ENCODE data around the gene BZW2. TPM values are rescaled to one million over a fixed set of nuclear protein-coding genes. Genes with fewer than 3 reads are reported as not detected.

Gene BZW2
- total and polyA plus RNA-seq, 2 donors (not counting 1 experiment from before 2014, with no cell fraction given) = 18.4 to 20.6 TPM

DNA sequence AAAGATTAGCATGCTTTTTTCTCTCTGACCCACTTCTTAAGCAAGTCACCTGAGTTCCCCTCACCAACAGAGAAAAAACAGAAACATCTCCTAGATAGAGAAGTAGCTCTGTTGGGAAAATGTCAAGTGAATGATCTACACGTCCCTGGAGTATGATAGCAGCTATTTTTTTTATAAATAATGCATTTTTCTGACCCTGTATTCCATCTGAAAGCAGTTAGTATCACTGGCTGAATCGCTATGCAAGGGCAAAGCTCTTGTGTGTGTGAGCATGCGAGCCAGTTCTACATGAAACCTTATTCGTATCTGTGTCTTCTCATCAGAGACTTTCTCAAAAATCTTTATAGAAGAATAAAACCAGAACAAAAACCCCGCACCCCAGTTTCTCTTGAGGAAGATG, 8.6 kb upstream of the BZW2 start:
- intact Hi-C loops (cut with micrococcal nuclease) = no loop called here
- Histone ChIP-seq H3K79me2 (ENCODE audit: control insufficient read depth, insufficient read depth, low read length) (peaks cover 5% of the 10 kb centered on the region), H3K36me3 (replicated peaks in 1 of 2; ENCODE audit: control extremely low read depth in 1 of 2, control insufficient read depth in 1 of 2, extremely low read depth in 1 of 2, insufficient read depth in 2 of 2, low read length in 1 of 2) (peaks cover 1 to 6% of the 10 kb centered on the region in 2 experiments), H3K4me1 (ENCODE audit: control insufficient read depth in 2 of 2, insufficient read depth in 2 of 2, low read length in 2 of 2) (no peaks in the 10 kb centered on the region), H2AFZ (ENCODE audit: insufficient read depth, low read depth, low read length, poor library complexity, severe bottlenecking) (no peak overlapping the region), H3K4me2 (replicated peaks; ENCODE audit: low read depth, low read length, poor library complexity, severe bottlenecking) (no peak overlapping the region), H3K9me3 (ENCODE audit: control extremely low read depth in 1 of 3, control insufficient read depth in 2 of 3, insufficient read depth in 1 of 3, low read length in 2 of 3) (no peaks in the 10 kb centered on the region), H3K9ac (ENCODE audit: low read length) (no peak overlapping the region), H4K20me1 (ENCODE audit: control insufficient read depth, insufficient read depth, low read length, poor library complexity, severe bottlenecking) (no peaks in the 10 kb centered on the region), H3K27ac (ENCODE audit: low read length in 2 of 2) (no peak overlapping the region), H3K27me3 (replicated peaks in 1 of 4; ENCODE audit: control extremely low read depth in 1 of 4, control insufficient read depth in 3 of 4, insufficient read depth in 4 of 4, low read length in 3 of 4) (no peaks in the 10 kb centered on the region), H3K4me3 (ENCODE audit: control extremely low read depth in 1 of 5, extremely low read depth in 1 of 5, insufficient read depth in 1 of 5, low read depth in 2 of 5, low read length in 4 of 5) (no peak overlapping the region)
- Mint-ChIP-seq H3K4me1 (peaks cover 7% of the 10 kb centered on the region), H3K9me3 (ENCODE audit: insufficient read depth) (no peaks in the 10 kb centered on the region), H3K4me3 (no peak overlapping the region), H3K27me3 (no peaks in the 10 kb centered on the region), H3K27ac (no peak overlapping the region)
- ChIA-PET POLR2A (no interaction called here), CTCF (no interaction called here)
- 100% methylated on average over 2 of the region's 5 CpGs for WGBS (ENCODE audit: insufficient coverage)
- TF ChIP-seq, protein P1, sequence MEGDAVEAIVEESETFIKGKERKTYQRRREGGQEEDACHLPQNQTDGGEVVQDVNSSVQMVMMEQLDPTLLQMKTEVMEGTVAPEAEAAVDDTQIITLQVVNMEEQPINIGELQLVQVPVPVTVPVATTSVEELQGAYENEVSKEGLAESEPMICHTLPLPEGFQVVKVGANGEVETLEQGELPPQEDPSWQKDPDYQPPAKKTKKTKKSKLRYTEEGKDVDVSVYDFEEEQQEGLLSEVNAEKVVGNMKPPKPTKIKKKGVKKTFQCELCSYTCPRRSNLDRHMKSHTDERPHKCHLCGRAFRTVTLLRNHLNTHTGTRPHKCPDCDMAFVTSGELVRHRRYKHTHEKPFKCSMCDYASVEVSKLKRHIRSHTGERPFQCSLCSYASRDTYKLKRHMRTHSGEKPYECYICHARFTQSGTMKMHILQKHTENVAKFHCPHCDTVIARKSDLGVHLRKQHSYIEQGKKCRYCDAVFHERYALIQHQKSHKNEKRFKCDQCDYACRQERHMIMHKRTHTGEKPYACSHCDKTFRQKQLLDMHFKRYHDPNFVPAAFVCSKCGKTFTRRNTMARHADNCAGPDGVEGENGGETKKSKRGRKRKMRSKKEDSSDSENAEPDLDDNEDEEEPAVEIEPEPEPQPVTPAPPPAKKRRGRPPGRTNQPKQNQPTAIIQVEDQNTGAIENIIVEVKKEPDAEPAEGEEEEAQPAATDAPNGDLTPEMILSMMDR (IDR thresholded peaks at IDR 0.05) = no peak
- TF ChIP-seq EZH2 (IDR thresholded peaks at IDR 0.05; ENCODE audit: borderline replicate concordance, insufficient read depth, low read depth, low read length, poor library complexity, severe bottlenecking) = no peak
- no peak for DNase-seq
- ATAC-seq (ENCODE audit: low read depth) = no peak

DNA sequence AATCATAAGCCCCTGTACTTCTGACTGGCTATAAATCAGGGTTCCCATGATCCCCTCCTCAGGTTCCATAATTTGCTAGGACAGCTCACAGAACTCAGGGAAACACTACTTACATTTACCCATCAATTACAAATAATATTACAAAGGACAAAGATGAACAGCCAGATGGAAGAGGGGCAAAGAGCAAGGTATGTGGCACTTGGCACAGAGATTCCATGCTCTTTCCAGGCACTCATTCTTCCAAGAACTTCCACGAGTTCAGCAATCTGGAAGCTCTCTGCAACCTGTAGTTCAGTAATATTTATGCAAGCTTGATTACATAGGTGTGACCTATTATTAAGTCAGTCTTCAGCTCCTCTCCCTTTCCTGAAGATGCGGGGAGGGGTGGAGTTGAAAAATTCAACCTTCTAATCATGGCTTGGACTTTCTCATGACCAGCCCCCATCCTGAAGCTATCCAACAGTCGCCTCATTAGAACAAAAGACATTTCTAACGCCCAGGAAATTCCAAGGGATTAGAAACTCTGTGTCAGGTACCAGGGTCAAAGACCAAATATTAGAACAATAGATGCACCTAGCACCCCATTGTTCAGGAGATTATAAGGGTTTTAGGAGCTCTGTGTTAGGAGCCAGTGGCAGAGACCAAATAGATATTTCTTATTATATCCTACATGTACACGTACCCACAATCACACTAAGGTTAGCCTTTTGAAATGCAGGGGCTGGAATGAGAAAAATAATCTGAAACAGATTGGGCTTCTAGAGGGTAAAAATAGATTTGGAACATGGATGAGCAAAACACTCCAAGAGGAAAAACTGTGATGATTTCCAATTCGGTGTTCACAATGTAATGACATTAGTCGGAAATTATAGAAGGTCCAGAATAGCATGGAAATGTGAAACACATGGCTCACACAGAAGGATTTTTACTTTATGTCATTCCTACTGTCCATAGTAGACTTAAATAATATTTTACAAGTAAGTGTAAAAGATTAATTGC, 7.4 kb upstream of the BZW2 start:
- WGBS (ENCODE audit: insufficient coverage) = 100% methylated on average over 1 of the region's 7 CpGs
- Histone ChIP-seq H3K4me3 (ENCODE audit: control extremely low read depth in 1 of 5, extremely low read depth in 1 of 5, insufficient read depth in 1 of 5, low read depth in 2 of 5, low read length in 4 of 5) (no peak overlapping the region), H3K27ac (ENCODE audit: low read length in 2 of 2) (no peak overlapping the region), H3K79me2 (ENCODE audit: control insufficient read depth, insufficient read depth, low read length) (peaks cover 5% of the 10 kb centered on the region), H3K27me3 (replicated peaks in 1 of 4; ENCODE audit: control extremely low read depth in 1 of 4, control insufficient read depth in 3 of 4, insufficient read depth in 4 of 4, low read length in 3 of 4) (no peaks in the 10 kb centered on the region), H3K4me2 (replicated peaks; ENCODE audit: low read depth, low read length, poor library complexity, severe bottlenecking) (no peak overlapping the region), H3K9me3 (ENCODE audit: control extremely low read depth in 1 of 3, control insufficient read depth in 2 of 3, insufficient read depth in 1 of 3, low read length in 2 of 3) (no peaks in the 10 kb centered on the region), H3K9ac (ENCODE audit: low read length) (no peak overlapping the region), H3K4me1 (ENCODE audit: control insufficient read depth in 2 of 2, insufficient read depth in 2 of 2, low read length in 2 of 2) (peaks cover 0 to under 1% of the 10 kb centered on the region in 2 donors), H2AFZ (ENCODE audit: insufficient read depth, low read depth, low read length, poor library complexity, severe bottlenecking) (no peak overlapping the region), H3K36me3 (replicated peaks in 1 of 2; ENCODE audit: control extremely low read depth in 1 of 2, control insufficient read depth in 1 of 2, extremely low read depth in 1 of 2, insufficient read depth in 2 of 2, low read length in 1 of 2) (peaks cover 1 to 6% of the 10 kb centered on the region in 2 experiments), H4K20me1 (ENCODE audit: control insufficient read depth, insufficient read depth, low read length, poor library complexity, severe bottlenecking) (no peaks in the 10 kb centered on the region)
- no peaks in the 10 kb centered on the region for H3K27me3 Mint-ChIP-seq
- DNase-seq (no peak), ATAC-seq (ENCODE audit: low read depth) (no peak)
- intact Hi-C loops (cut with micrococcal nuclease) = no loop called here
- ChIA-PET POLR2A (no interaction called here), CTCF (no interaction called here)
- H3K27ac Mint-ChIP-seq = no peak overlapping the region
- H3K4me1 Mint-ChIP-seq = peaks cover 17% of the 10 kb centered on the region
- TF ChIP-seq EZH2 (IDR thresholded peaks at IDR 0.05; ENCODE audit: borderline replicate concordance, insufficient read depth, low read depth, low read length, poor library complexity, severe bottlenecking) = no peak
- no peaks in the 10 kb centered on the region for H3K9me3 Mint-ChIP-seq (ENCODE audit: insufficient read depth)
- H3K4me3 Mint-ChIP-seq = no peak overlapping the region

Data from B cell (primary cell).